Calu3 (cell line): Measurements from ENCODE around the gene LMX1A. TPM values are rescaled to one million over a fixed set of nuclear protein-coding genes. Genes with fewer than 3 reads are reported as not detected.
A peak's percentile ranks its signal among the peaks of the same experiment; 100 is the strongest.

Experiments
- BruUV-seq: library from RNA; stranded (reverse); fragments of 400-500 nt; replicated peaks from 2 replicates; lab custom pipeline; 2021; lab: Mats Ljungman, UMichigan
- CTCF ChIA-PET: fragments of 300-600 bp; sonication (Branson Sonifier 250); formaldehyde crosslinking; loops from one replicate; lab custom pipeline; 2022; ENCODE audit warnings: antibody characterized with exemption; lab: Charles Lee
- DNase-seq: peaks from one replicate; pipeline ENCODE4 v3.0.0; 2022
- H3K27ac Mint-ChIP-seq: one replicate; pipeline ENCODE4 v1.8.0; 2022; ENCODE audit warnings: mixed read lengths; ENCODE audit not compliant: unreplicated experiment
- H3K27me3 Mint-ChIP-seq: one replicate; pipeline ENCODE4 v1.8.0; 2022; ENCODE audit warnings: mixed read lengths; ENCODE audit not compliant: unreplicated experiment
- H3K36me3 Mint-ChIP-seq: one replicate; pipeline ENCODE4 v1.8.0; 2022; ENCODE audit warnings: mild to moderate bottlenecking, moderate library complexity, mixed read lengths; ENCODE audit not compliant: insufficient read depth, unreplicated experiment
- H3K4me1 Mint-ChIP-seq: one replicate; pipeline ENCODE4 v1.8.0; 2022; ENCODE audit warnings: mild to moderate bottlenecking, low read depth, mixed read lengths; ENCODE audit not compliant: unreplicated experiment
- H3K4me3 Mint-ChIP-seq: one replicate; pipeline ENCODE4 v1.8.0; 2022; ENCODE audit warnings: mild to moderate bottlenecking, low read depth, moderate library complexity, mixed read lengths; ENCODE audit not compliant: unreplicated experiment
- H3K9me3 Mint-ChIP-seq: one replicate; pipeline ENCODE4 v1.8.0; 2022; ENCODE audit warnings: low read depth, mixed read lengths; ENCODE audit not compliant: unreplicated experiment
- CTCF ChIP-seq: fragments of 200-600 bp; IDR thresholded peaks from one replicate; pipeline ENCODE4 v1.8.0; 2022; ENCODE audit warnings: antibody characterized with exemption; ENCODE audit not compliant: unreplicated experiment
- intact Hi-C: fragments of 100-400 bp; cut with micrococcal nuclease; formaldehyde crosslinking; loops from one replicate; pipeline ENCODE4 v1.10.0; 2022; ENCODE audit not compliant: unreplicated experiment
- total RNA-seq: library from RNA; stranded (reverse); gene quantifications from 2 replicates; pipeline ENCODE4 v1.2.3, GENCODE V29; 2022

Gene LMX1A
- total RNA-seq, 1 experiment from 2014 or later, result not detected

- H3K4me1 Mint-ChIP-seq, result peaks cover 8% of the 10 kb centered on the region
- no peak overlapping the region for H3K4me3 Mint-ChIP-seq
- no TSS peak for BruUV-seq
- CTCF ChIA-PET, result interaction anchor here (0.9 kb wide), 1 partner anchor 15 kb away, joined by 3 read pairs; no protein-coding TSS in a partner anchor
- intact Hi-C loops, result loop anchor here (5.0 kb wide), 1 partner anchor 332 kb away; no protein-coding TSS in a partner anchor
- DNase-seq, result no peak
- no peaks in the 10 kb centered on the region for H3K36me3 Mint-ChIP-seq
- H3K27me3 Mint-ChIP-seq, result peaks cover 58% of the 10 kb centered on the region
- TF ChIP-seq CTCF, result no peak
- H3K27ac Mint-ChIP-seq, result no peak overlapping the region
- peaks cover 3% of the 10 kb centered on the region for H3K9me3 Mint-ChIP-seq
Measured at GRCh38 chr1:165259706-165260428, 96.6 kb downstream of the LMX1A start.

GRCh38 chr1:165259236-165259635, 97.3 kb downstream of the LMX1A start:
- H3K27ac Mint-ChIP-seq, result no peak overlapping the region
- H3K36me3 Mint-ChIP-seq, result no peaks in the 10 kb centered on the region
- no peak overlapping the region for H3K4me3 Mint-ChIP-seq
- BruUV-seq, result no TSS peak
- intact Hi-C loops, result loop anchor here (5.0 kb wide), 1 partner anchor 333 kb away; no protein-coding TSS in a partner anchor
- no peak for DNase-seq
- no peak for TF ChIP-seq CTCF
- peaks cover 3% of the 10 kb centered on the region for H3K9me3 Mint-ChIP-seq
- H3K4me1 Mint-ChIP-seq, result peaks cover 8% of the 10 kb centered on the region
- H3K27me3 Mint-ChIP-seq, result peaks cover 64% of the 10 kb centered on the region
- CTCF ChIA-PET, result interaction anchor here (0.9 kb wide), 1 partner anchor 16 kb away, joined by 3 read pairs; no protein-coding TSS in a partner anchor

GRCh38 chr1:165257969-165258459, 98.5 kb downstream of the LMX1A start:
- H3K4me3 Mint-ChIP-seq, result no peak overlapping the region
- TF ChIP-seq CTCF, result peak; percentile 64
- H3K4me1 Mint-ChIP-seq, result peaks cover 8% of the 10 kb centered on the region
- H3K27me3 Mint-ChIP-seq, result peaks cover 67% of the 10 kb centered on the region
- H3K9me3 Mint-ChIP-seq, result peaks cover 3% of the 10 kb centered on the region
- H3K27ac Mint-ChIP-seq, result no peak overlapping the region
- CTCF ChIA-PET, result interaction anchor here (0.6 to 1.5 kb wide), 8 partner anchors 10 to 110 kb away, joined by 3 to 6 read pairs (median 3); no protein-coding TSS in a partner anchor
- DNase-seq, result peak; percentile 82
- H3K36me3 Mint-ChIP-seq, result no peaks in the 10 kb centered on the region
- intact Hi-C loops, result loop anchor here (1.0 to 5.0 kb wide), 2 partner anchors 111 to 334 kb away; no protein-coding TSS in a partner anchor
- BruUV-seq, result no TSS peak

- H3K4me3 Mint-ChIP-seq, result no peak overlapping the region
- no peaks in the 10 kb centered on the region for H3K36me3 Mint-ChIP-seq
- peaks cover 8% of the 10 kb centered on the region for H3K4me1 Mint-ChIP-seq
- H3K27ac Mint-ChIP-seq, result no peak overlapping the region
- H3K27me3 Mint-ChIP-seq, result peaks cover 81% of the 10 kb centered on the region
- CTCF ChIA-PET, result no interaction called here
- H3K9me3 Mint-ChIP-seq, result peaks cover 3% of the 10 kb centered on the region
- DNase-seq, result no peak
- intact Hi-C loops, result loop anchor here (5.0 kb wide), 1 partner anchor 337 kb away; no protein-coding TSS in a partner anchor
- no peak for TF ChIP-seq CTCF
- no TSS peak for BruUV-seq
Measured at GRCh38 chr1:165254896-165255625, 101.5 kb downstream of the LMX1A start.
